ENCODE measurements around the gene IGFBP3.

The IGFBP3 gene

DNA sequence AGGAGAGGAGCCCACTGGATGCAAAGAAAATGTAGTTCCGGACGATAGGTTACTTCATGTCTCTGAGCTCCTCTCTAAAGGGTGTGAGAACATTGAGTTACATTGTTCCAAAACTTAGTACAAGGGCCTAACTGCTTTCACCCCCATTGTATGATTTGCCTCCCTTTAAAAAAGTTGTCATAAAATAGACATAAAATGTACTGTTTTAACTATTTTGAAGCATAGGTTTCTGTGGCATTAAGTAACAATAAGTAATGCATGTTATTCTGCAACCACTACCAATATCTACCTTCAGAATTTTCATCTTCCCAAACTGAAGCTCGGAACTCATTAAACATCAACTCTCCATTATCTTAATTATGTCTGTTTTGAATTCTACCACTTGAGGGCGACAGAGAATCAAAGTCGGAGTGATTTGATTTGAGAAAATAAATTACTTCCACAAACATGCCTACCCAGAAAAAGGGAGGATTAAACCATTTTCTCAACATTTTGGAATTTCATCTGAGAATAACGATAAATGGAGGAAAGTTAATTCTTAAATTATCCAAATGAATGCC lies 30.1 kb downstream of the IGFBP3 start:
- DNase-seq: peak in 1 of 2 experiments; percentile 47

DNA sequence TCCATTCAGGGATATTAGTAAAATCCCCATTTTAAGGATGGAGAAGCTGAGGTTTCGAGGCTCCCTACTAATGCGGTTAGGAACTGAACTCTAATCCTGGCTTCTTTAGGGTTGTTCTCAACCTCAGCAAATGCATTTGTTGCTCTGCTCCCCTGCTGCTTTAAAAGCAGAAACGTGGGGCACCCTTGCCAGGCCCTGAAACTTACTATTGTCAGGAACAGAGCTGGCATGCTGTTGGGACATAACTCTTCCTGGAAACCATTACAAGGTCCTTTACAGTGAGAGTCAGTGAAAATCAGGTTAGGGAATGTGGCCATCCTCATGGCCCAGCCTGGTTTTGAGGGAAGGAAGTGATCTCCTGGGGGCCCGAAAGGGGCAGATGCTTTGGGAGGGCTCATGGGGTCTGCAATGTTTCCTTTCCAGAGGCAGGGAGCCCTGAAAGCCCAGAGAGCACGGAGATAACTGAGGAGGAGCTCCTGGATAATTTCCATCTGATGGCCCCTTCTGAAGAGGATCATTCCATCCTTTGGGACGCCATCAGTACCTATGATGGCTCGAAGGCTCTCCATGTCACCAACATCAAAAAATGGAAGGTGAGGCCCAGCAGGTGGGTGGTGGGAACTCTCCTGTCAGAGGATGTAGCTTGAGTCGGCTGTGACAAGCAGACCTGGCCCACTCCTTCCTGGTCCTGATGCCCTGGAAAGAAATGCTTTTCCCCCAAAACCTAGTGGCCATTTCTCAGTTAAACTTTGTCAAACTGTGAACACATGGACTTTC lies 30.8 kb downstream of the IGFBP3 start:
- no peak for DNase-seq

DNA sequence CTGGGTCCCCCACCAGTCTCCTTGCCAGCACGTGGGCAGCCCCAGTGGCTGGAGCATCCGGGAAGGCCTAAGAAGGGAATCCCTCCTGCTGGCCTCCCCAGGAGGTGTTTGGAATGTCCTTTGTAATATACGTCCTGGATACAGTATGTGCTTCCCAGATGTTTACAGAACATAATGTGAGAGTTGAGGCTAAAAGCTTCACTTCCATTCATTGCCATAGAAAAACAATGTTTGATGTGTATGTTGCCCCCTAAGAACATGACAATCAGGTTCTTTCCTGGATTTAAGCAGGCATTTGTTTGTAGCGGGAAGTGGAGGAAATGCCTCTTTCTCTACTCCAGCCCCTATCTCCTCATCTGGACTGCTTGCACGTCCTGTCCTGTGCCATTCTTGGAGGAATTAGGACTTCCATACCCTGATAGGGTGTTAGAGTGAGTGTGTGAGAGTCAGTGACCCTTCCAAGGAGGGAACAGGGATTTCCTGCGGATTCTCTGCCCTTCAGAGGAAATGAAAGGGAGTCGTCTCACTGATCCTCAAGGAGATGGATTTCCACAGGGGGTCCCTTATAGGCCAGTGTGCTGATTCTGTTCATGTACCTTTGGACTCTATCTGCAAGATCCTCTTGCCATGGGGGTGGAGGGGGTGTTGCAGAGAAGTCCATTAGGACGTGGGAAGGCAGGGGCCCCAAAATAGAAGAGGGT lies 31.6 kb downstream of the IGFBP3 start:
- DNase-seq: no peak

DNA sequence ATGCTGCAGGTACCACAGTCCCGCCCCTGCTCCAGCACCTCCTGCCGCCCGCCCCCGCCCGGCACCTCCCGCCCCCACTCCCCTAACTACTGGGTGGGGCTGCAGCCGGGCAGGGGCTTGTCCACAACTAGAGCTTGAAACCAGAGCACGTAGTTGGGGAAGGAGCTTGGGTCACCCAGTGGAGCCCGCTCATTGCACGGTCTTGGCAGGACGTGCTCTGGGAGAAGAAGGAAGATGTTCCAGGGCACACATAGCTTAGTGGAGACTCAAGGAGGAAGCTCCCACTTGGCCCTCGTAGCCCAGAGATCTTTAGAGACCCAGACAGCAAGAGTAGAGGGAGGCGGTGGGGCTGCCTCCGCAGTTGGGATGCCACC lies 32.1 kb downstream of the IGFBP3 start:
- DNase-seq: no peak

DNA sequence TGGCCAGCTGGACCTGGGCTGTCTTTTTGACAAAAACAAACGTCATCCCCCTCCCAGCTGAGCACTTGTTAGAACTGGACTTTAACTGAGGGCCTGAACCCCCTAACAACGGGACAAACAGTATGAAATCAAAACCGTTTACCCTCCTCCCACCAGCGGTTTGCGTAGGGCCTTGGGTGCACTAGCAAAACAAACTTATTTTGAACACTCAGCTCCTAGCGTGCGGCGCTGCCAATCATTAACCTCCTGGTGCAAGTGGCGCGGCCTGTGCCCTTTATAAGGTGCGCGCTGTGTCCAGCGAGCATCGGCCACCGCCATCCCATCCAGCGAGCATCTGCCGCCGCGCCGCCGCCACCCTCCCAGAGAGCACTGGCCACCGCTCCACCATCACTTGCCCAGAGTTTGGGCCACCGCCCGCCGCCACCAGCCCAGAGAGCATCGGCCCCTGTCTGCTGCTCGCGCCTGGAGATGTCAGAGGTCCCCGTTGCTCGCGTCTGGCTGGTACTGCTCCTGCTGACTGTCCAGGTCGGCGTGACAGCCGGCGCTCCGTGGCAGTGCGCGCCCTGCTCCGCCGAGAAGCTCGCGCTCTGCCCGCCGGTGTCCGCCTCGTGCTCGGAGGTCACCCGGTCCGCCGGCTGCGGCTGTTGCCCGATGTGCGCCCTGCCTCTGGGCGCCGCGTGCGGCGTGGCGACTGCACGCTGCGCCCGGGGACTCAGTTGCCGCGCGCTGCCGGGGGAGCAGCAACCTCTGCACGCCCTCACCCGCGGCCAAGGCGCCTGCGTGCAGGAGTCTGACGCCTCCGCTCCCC lies 32.7 kb downstream of the IGFBP3 start, which contains the start of gene IGFBP1:
Gene IGFBP1 (plus strand): TSS at position 304 of the 808 bp plus-strand sequence. CDS start 165 bp downstream, at position 469.
- DNase-seq: no peak

DNA sequence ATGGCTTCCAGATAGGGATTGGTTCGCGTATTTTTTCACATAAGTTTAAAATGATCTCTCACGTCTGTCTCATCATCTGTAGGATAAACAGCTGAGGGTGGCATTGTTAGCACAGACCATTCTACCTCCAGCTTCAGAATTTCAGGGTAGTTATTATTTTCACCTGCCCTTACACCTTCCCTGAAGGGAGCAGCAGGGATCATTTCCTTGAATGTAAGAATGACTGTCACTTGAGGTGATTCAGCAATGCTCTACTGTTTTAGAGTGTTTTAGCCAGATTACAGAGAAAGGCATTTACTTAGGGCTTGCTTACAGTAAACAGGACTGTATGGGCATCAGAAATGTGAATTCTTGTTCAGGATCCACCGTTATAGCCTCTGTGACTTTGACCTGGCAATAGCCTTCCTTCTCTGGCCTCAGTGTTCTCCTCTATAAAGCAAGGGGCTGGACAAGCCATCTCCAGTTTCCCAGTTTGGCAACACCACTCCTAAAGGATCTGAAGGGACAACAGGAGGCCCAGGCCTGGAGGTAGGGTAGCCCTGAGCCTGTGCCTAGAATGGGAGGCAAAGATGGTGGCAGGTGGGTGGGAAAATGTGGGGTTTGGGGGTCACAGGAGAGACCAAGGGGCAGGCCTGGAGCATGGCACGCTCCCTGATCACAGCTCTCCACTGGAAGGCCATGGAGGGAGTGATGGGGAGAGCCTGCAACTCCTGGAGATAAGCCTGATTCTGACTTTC lies 34.0 kb downstream of the IGFBP3 start:
- no peak for DNase-seq

DNA sequence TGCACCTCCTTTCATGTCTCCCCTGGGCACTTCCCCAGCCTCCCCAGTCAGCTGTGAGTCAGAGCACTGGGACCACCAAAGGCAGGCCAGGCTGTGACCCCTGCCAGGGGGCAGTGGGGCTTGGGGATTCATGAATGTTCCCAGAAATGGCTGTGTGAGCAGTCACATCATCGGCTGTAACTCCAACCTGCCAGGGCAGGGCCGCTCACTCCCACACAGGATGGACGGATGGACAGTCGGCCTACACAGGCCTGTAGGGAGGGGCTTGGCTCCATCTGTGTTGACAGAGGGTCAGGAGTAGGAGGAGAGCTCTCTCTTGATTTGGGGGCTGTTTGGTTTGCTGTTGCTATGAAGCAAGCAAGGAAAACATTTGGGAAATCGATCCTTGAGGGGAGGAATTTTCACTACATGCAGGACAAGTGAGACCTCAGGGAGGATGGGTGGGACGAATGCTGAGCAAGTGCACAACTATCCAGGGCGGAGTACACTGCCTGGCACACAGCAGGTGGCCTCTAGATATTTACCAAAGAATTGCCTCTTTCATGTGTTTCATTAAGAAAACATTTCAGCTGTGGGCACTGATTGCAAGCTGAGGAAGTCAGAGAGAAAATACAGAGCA lies 35.7 kb downstream of the IGFBP3 start:
- DNase-seq: peak; percentile 87 to 97

DNA sequence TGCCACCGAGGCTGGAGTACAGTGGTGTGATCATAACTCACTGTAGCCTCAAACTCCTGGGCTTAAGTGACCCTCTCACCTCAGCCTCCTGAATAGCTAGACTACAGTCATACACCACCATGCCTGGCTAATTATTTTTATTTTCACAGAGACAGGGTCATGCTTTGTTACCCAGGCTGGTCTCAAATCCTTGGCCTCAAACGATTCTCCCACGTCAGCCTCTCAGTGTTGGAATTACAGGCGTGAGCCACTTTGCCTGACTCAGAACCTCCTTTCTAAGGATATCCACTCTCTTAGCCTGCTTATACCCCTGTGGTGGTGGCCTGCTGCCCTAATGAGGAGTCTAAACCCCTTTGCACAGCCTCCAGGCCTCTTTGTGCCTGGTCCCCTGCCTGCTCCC lies 36.9 kb downstream of the IGFBP3 start:
- no peak for DNase-seq

DNA sequence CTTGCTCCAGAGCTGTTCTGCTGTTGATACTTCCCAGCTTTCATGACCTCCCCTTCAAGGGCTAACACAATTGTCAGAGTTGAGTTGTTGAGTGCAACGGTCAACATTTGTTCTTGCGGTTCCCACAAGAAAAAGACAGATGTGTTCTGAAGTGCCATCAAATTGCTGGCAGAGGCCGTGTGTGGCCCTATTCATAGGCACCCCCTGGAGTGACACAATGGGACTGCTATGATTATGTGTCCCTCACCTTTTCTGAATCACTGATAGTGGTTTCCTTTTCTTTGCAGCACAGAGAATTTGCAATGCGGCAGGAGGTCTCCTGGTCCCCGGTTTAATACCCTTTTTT lies 38.6 kb downstream of the IGFBP3 start:
- DNase-seq: no peak

DNA sequence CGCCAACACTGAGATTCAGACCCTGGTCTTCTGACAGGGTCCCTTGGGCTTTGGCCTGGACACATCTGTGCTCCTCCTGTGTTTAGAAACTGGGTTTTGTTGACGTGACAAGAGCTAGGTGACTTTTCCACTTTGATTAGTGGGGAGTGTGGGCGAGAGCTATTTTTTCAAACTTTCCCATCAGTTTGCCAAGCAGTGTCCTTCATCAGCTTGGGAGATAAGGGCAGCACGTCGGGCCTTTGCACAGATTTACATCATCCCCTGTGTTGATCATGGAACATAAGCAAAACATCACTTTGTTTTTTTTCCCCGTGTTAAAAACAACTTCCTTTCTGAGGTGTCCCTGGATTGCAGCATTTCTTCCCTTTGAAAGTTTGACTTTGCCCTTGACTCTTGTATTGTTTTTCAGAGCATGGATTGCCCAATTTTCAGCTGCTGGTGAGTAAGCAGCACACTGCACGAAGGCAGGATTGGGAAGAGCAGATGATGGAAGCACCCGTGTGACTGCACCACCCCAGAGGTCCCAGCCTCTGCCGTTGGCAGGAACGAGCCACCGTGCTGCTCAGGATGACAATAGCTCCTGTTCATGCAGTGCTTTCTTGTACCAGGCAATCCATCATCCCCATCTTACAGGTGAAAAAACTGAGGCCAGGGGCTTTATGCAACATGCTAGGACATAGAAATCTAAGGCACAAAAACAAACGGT lies 39.2 kb downstream of the IGFBP3 start:
- peak in 1 of 2 experiments; percentile 32 for DNase-seq

DNA sequence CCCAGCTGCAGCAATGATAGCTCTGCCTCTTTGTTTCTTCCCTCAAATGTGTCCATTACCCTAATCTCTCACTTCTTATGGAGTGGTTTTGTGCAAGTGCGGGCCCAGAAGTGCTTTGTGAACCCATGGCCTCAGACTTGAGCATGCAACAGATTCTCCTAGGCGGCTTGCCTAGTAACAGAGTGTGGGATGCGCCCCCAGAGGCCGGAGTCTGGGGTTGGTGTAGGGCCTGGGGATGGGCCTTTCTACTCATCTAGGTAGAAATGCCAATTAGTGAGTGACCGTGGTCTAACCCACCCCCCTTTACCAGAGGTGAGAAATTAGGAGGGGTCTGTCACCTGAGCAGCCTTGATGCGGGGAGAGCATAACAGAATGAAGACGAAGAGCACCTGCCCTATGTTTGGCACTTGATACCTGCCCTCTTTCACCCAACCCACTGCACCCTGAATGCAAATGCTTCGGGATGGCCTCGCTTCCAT lies 39.8 kb downstream of the IGFBP3 start:
- DNase-seq: no peak

DNA sequence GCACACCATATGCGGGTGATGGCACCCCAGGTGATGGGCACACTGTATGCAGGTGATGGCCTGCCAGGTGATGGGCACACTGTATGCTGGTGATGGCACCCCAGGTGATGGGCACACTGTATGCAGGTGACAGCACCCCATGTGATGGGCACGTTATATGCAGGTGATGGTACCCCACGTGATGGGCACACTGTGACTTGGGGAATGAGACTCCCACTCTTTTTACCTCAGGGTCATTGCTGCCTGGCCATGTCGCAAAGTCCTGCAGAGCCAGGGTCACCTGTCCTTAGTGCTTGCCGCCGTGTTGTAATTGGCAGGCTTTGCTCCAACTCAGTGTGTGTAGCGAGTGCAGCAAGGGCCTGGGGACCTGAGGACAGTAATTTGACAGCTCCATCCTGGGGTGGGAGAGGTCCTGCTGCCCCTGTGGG lies 40.6 kb downstream of the IGFBP3 start:
- DNase-seq: no peak

DNA sequence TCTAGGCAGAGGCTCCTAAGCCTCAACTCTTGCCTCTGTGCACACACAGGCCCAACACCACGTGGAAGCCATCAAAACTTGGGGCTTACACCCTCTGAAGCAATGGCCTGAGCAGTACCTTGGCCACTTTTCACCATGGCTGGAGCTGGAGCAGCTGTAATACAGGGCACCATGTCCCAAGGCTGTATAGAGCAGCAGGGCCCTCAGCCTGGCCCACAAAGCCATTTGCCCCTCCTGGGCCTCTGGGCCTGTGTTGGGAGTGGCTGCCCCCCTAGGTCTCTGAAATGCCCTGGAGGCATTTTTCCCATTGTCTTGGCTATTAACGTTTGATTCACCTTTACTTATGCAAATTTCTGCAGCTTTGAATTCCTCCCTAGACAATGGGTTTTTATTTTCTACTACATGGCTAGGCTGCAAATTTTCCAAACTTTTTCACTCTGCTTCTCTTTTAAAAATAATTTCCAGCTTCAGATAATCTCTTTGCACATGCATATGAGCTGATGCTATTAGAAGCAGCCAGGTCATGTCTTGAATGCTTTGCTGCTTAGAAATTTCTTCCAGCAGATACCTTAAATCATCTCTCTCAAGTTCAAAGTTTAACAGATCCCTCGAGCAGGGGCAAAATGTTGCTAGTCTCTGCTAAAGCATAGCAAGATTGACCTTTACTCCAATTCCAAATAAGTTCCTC lies 42.5 kb downstream of the IGFBP3 start:
- no peak for DNase-seq

DNA sequence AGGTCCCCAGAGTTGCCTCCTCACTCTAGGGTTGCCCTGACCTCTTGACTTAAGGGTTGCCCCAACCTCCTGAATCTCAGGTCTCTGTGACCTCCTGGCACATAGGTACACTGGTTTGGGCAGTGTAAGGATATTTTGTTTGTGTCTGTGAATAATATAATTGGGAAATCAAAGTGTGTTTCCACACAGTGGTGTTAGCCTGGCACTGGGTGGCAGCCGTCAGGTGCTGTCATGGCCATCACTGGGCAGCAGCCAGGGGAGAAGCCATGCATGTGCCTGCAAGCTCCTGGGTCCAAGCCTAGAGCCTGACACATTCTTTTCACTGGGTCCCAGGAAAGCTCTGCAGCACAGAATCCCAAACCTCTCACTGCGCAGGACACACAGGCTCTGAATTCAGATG lies 44.6 kb downstream of the IGFBP3 start:
- DNase-seq: no peak

DNA sequence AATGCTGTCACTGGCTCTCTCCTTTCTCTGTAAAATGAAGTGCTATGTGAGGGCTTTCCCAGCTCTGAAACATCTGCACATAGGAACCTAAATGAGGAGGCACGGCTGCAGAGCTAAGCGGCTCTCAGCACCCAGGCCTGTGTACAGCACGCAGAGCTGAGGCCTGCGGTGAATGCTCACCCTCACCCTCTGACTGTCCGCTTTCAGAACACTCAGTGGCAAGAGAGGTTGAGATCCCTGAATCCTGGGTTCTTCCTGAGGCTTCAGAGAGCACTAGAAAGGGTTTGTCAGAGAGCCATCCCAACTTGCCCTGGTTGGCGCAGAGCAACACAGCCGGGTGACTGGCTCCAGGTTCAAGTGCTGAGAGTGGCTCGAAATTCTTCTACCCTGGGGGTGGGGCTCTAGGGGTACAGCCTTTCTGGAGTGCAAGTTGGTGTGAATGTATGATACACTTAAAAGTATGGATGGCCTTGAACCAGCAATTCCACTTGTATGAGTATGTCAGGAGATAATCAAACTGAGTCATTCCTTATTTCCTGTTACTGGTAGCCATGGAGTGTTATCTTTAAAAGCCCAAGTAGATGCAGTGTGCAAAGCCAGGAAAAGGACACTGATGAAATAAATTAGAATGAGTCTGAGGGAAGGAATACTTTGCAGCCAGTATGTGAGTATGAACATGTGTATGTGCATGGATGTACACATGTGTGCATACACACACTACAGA lies 46.5 kb downstream of the IGFBP3 start:
- peak; percentile 81 to 94 for DNase-seq

DNA sequence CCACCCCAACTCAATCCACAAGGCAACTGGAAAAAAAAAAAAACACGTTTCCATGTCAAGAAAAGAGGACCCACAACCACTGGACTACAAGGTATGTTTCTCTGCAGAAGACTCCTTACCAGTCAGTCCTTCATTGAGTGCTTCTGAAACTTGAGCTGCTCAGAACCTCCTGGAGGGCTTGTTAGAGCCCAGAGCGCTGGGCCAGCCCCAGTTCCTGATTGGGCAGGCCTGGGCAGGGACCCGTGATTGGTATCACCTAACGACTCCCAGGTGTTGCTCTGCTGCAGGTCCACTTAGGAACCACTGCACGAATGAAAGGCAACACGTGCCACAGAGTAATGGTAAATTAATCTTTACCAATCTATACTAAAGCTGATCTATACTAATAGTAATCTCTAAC lies 47.7 kb downstream of the IGFBP3 start:
- DNase-seq: no peak

DNA sequence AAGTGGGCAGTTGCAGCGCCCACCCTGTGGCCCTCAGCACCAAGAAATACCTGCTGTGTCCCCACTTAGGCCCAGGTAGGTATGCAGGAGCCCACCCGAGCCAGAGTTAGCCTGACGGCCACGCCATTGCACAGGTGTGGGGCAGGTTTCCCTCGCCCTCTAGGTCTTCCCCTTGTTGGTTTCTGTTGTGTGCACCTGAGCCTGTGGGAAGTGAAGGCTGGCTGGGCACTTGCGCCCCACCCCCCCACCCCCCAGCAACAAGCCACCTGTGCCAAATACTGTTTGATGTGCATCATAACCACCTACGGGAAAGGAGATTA lies 48.1 kb downstream of the IGFBP3 start, which contains the start of gene CCDC201:
Gene CCDC201 (minus strand): TSS at position 48 of the 320 bp plus-strand sequence. CDS start 75 bp downstream, outside the sequence.
- DNase-seq: no peak

DNA sequence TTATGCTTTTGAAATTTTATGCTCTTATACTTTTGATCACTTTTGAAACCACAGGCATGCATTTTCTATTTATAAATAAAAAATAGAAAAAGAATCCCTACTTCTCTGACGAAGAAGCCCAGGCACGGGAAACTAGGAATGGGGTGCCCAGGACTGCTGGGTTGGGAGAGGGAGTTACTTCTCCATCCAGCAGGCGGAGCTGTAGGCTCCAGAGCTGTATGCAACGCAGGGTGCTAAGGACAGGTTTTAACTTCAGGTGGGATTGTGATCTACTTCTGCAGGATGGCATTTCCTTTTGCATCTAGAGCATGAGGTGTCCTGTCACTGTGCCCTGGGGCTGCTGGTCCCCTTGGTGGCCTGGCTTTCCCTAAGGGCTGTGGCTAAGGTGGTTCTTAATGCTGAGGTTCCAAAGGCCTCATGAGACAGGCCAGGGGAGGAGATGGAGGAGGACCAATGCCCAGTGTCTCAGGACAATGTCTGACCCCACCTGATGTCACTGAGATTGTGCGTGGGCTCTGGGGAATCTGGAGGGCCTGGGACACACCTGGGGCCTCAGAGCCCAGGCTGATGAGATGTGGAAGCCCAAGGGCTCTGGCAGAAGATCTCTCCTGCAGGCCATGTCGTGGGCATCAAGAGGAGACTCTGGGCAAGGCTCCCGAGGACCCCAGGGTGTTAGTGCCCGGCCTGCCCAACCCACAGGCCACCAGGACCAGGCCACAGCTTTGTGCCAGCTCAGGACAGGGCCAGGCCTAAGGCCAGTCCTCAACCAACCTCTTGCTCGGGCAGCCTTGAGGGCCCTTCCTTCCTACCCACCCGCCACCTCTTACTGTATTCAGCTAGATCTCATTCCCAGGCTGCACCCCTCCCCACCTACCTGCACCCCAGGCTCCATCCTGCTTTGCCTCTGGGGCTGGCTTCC lies 48.7 kb downstream of the IGFBP3 start:
- DNase-seq: peak in 1 of 2 experiments; percentile 15

DNA sequence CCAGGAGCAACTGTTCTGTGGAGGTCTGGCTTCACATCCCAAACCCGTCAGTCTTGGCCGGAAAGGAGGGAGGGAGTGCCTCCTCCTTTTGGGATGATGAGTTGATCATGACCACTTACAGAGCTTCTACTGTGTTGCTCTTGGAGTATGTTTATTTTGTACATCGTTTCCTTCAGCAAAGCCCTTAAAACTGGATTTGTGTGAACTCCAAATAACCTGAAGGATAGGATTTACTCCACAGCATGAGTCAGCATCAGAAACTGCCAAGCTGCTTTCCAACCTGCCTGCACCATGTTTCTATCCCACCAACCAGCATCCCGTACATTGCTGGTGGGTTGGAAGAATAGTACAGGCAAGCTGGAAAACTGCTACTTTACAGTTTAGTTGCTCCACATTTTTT lies 51.6 kb downstream of the IGFBP3 start:
- DNase-seq: no peak
